GM21619 (cell line): ENCODE data around the gene BAIAP2L1.

ENCODE experiments used
- ATAC-seq: cut with Tn5 transposase; IDR thresholded peaks from one replicate; pipeline ENCODE4 v1.9.1; 2021; ENCODE audit not compliant: unreplicated experiment

Gene BAIAP2L1

DNA sequence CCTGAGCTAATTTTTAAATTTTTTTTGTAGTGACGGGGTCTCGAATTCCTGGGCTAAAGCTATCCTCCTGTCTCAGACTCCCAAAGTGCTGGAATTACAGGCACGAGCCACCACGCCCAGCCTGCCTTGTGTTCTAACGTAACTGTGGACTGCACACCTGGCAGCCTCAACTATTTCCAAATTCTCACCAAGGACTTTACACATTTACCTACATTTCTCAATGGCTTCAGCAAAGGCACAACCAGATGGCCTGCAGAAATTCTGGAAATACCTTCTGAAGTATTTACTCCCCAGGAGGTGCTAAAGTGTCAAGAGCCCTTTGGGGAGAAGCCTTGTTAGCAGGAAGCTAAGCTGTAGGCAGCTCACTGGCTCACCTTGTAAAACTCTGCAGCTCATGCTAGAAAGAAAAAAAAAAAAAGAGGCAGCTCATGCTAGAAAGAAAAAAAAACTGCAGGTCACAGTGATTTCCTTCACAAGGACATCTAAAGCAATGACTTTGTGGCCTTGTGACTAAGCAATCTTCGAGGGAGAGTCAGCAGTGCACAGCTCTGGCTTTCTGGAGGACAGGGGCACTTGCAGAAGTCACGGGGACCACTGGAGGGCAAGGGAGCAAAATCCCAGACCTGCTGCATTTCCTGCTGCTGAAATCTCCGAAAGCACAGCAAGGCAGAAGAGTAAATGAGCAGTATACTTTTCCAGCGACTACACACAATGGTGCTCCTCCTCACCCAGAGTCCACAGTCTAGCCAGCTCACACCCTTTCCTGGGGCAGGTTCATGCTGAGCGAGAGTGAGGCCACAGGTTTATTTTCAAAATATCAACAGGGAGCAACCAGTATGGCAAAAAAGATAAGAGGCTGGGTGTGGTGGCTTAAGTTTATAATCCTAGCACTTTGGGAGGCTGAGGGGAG, 40.4 kb downstream of the BAIAP2L1 start:
- ATAC-seq, result no peak

DNA sequence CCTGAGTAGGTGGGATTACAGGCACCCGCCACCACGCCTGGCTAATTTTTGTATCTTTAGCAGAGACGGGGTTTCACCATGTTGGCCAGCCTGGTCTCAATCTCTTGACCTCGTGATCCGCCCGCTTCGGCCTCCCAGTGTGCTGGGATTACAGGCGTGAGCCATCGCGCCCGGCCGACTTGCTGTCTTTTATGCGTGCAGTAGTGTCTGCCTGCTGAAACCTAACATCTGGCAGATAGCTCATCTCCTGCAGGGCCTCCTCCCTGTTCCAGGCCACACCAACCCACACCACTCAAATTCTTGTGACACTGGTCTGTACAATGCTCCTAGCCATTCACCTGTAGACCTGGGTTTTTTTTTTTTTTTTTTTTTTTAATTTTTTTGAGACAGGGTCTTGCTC, 41.5 kb downstream of the BAIAP2L1 start:
- ATAC-seq, result no peak

- no peak for ATAC-seq
Measured at GRCh38 chr7:98358706-98359105, 42.2 kb downstream of the BAIAP2L1 start.

DNA sequence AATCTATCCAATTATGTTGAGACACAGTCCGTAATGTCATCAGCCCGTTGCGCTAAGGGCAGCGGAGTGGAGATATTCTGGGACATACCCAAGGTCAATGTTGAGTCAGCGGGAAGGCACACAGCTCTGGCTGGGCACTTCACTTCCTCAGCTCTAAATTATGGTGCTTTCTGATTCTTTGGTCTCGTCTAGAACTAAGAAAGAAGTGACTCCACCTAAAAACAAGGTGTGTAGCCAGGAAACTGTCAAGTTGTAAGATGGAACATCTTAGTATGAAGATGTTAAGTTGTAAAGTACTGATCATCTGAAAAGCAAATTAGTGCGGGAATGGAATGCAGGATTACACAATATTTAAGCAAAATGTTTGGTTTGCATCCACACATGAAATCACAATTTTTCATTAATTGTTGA, 43.1 kb downstream of the BAIAP2L1 start:
- ATAC-seq, result no peak

- no peak for ATAC-seq
Measured at GRCh38 chr7:98355250-98355538, 45.7 kb downstream of the BAIAP2L1 start.

DNA sequence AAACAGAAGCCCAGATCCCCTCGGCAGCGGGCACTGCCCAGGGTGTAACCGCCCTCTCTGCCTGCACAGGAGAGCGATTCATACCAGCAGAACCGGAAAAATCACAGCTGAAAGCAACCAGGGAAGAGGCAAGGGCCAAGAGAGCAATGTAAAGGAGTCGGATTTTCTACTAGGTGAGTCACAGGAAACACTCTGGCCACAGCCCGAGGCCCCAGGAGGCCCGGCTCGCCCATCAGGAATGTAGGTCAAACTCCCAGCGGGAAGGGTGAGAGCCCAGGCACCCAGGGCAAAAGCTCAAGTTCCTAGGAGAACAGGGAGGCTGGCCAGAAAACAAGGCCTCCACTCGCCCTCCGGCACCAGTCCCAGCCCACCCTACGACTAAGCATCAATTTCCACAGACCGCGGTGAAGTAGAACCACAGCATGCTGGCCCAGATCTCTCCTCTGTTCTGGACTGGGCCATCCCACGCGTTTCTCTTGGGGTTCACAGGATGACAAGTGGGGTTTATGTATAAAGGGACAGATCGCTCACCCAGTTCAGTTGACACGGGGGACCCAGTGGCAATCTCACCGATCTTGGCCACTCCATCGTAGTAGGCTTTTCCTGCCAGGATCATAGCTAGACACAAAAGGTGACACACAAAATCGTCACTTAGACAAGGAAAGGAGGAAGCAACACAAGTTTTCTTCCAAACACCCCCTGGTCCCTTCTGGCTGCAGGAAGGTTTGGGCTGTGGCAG, 46.2 kb downstream of the BAIAP2L1 start:
- no peak for ATAC-seq

DNA sequence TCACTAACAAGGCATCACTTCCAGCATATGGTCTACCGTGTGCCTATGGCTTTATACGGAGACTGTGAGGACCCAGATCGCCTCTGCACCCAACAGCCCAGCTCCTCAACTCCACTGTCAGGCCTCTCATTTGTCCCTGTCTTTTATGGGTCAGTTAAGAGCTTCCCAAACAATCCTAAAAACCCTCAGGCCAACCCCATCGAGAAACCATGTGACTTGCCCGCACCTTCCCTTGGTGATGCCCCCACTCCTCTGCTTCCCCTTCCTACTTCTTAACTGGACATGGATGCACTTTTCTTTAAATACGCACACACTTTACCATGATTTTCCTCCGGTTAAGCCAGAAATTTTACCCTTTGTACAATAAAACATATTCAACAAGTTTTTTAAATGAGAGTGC, 46.8 kb downstream of the BAIAP2L1 start:
- ATAC-seq, result no peak

GRCh38 chr7:98352621-98353020, 48.3 kb downstream of the BAIAP2L1 start:
- ATAC-seq, result no peak

GRCh38 chr7:98351136-98351535, 49.8 kb downstream of the BAIAP2L1 start:
- no peak for ATAC-seq

- ATAC-seq, result no peak
Measured at GRCh38 chr7:98348726-98349474, 52.0 kb downstream of the BAIAP2L1 start.

- no peak for ATAC-seq
Measured at GRCh38 chr7:98346515-98347069, 54.3 kb downstream of the BAIAP2L1 start.

DNA sequence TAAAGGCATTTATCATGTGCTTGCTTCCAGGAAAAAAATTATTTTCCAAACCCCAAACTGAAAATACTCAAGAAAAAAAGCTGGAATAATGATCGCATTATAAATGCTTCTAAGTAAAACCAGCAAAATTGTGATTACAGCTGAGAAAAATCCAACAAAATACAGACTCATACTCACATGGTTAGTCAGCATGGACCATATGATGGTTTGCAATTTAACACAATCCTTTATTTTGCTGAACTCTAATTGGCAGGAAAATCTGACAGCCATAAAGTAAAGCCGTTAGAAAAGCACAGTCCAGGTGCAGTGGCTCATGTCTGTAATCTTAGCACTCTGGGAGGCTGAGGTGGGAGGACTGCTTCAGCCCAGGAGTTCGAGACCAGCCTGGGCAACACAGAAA, 59.8 kb downstream of the BAIAP2L1 start:
- no peak for ATAC-seq

DNA sequence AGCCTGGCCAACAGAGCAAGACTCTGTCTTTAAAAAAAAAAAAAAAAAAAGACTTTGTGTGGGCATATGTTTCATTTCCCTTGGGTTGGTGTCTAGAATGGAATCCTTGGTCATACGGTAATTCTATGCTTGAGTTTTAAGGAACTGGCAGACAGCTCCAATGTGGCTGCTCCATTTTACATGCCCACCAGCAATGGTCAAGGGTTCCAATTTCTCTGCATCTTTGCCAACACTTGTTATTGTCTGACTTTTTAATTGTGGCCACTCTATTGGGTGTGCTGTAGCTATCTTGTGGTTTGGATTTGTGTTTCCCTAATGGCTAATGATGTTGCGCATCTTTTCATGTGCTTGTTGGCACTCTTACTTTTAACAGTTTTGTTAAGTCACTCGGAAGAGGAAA, 61.8 kb downstream of the BAIAP2L1 start:
- no peak for ATAC-seq

DNA sequence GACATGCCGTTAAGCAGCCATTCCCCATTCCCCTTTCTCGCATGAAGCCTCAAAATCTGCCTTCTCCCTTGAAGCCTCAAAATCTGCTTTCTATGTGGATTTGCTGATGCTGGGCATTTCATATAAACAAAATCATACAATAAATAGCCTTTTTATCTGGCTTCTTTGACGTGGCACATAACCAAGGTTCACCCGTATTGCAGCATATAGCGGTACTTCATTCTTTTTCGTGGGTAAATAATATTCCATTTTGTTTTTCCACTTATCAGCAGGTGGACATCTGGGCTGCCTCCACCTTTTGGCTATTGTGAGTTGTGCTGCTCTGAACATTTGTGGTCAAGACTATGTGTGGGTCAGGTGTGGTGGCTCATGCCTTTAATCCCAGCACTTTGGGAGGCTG, 62.4 kb downstream of the BAIAP2L1 start:
- no peak for ATAC-seq

- ATAC-seq, result no peak
Measured at GRCh38 chr7:98335411-98335977, 65.4 kb downstream of the BAIAP2L1 start.

DNA sequence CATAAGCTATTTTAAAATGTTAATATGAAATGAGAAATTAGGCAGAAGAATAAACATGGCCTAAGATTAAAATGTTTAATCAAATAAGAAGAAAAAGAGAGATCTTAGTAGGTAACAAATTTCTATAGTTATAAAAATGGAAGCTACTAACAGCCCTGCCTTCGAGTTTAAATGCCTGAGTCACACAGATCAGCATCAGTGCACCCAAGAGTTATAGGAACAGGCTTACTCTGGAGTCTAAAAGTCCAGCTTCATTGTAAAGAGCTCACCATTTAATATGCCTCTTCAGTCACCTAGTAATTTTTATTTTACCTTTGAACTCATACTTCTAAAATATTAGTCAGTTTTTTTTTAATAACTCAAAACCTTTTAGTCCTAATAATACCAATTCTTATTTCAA, 66.8 kb downstream of the BAIAP2L1 start:
- no peak for ATAC-seq

- no peak for ATAC-seq
Measured at GRCh38 chr7:98330926-98331529, 69.9 kb downstream of the BAIAP2L1 start.

- no peak for ATAC-seq
Measured at GRCh38 chr7:98329791-98330373, 71.0 kb downstream of the BAIAP2L1 start.

GRCh38 chr7:98329100-98329790, 71.6 kb downstream of the BAIAP2L1 start:
- no peak for ATAC-seq

GRCh38 chr7:98324782-98325181, 76.1 kb downstream of the BAIAP2L1 start:
- no peak for ATAC-seq
